Neutrophil (primary cell): ENCODE measurements around the gene PLA2G12A.

Experiments used
- H3K27ac ChIP-seq: fragments of 200-600 bp; sonication (generic); 2 replicates; pipeline ENCODE4 v1.5.1; 2016; ENCODE audit warnings: mild to moderate bottlenecking, moderate library complexity
- H3K27me3 ChIP-seq: fragments of 200-600 bp; sonication (generic); 2 replicates; pipeline ENCODE4 v1.6.0; 2016; ENCODE audit warnings: mild to moderate bottlenecking
- H3K36me3 ChIP-seq: fragments of 200-600 bp; sonication (generic); 2 replicates; pipeline ENCODE4 v1.5.1; 2017
- H3K4me1 ChIP-seq, 2 experiments: fragments of 200-600 bp in 1 of 2; sonication (generic) in 1 of 2; 1 replicate in 1 of 2; 2 replicates in 1 of 2; pipeline versions ENCODE4 v1.5.1 to v1.6.1; 2013 to 2016; ENCODE audit warnings: low read depth in 1 of 2, low read length in 1 of 2, mild to moderate bottlenecking in 1 of 2, moderate library complexity in 1 of 2; ENCODE audit not compliant: control insufficient read depth in 1 of 2, insufficient read depth in 1 of 2
- H3K4me3 ChIP-seq, 2 experiments: fragments of 200-600 bp in 1 of 2; sonication (generic) in 1 of 2; 1 replicate in 1 of 2; 2 replicates in 1 of 2; pipeline ENCODE4 v1.5.1; 2013 to 2016; ENCODE audit warnings: low read depth in 1 of 2, low read length in 1 of 2, mild to moderate bottlenecking in 1 of 2, moderate library complexity in 1 of 2
- H3K9me3 ChIP-seq: fragments of 200-600 bp; sonication (generic); 2 replicates; pipeline ENCODE4 v1.5.1; 2016
- CTCF ChIP-seq: fragments of 200-600 bp; sonication (generic); IDR thresholded peaks from 2 replicates; pipeline ENCODE4 v1.5.1; 2016; ENCODE audit warnings: antibody characterized with exemption

PLA2G12A gene

GRCh38 chr4:109699553-109700225 is 30.2 kb downstream of the PLA2G12A start:
- no peaks in the 10 kb centered on the region for H3K9me3 ChIP-seq
- peaks cover 18 to 25% of the 10 kb centered on the region in 2 experiments for H3K4me1 ChIP-seq
- no peak for TF ChIP-seq CTCF
- no peaks in the 10 kb centered on the region for H3K27me3 ChIP-seq
- no peak overlapping the region for H3K4me3 ChIP-seq
- H3K36me3 ChIP-seq, result no peaks in the 10 kb centered on the region
- no peak overlapping the region for H3K27ac ChIP-seq

GRCh38 chr4:109698656-109699055 is 31.2 kb downstream of the PLA2G12A start:
- Histone ChIP-seq H3K4me1 (peaks cover 14 to 21% of the 10 kb centered on the region in 2 experiments), H3K4me3 (no peak overlapping the region), H3K27me3 (no peaks in the 10 kb centered on the region), H3K9me3 (no peaks in the 10 kb centered on the region), H3K27ac (no peak overlapping the region), H3K36me3 (peaks cover 5% of the 10 kb centered on the region)
- no peak for TF ChIP-seq CTCF

GRCh38 chr4:109691411-109691920 is 38.4 kb downstream of the PLA2G12A start:
- H3K9me3 ChIP-seq, result no peaks in the 10 kb centered on the region
- TF ChIP-seq CTCF, result no peak
- H3K36me3 ChIP-seq, result peaks cover 14% of the 10 kb centered on the region
- H3K4me1 ChIP-seq, result no peaks in the 10 kb centered on the region
- H3K27ac ChIP-seq, result no peak overlapping the region
- no peak overlapping the region for H3K4me3 ChIP-seq
- H3K27me3 ChIP-seq, result no peaks in the 10 kb centered on the region

GRCh38 chr4:109690690-109691410 is 39.0 kb downstream of the PLA2G12A start:
- no peaks in the 10 kb centered on the region for H3K9me3 ChIP-seq
- no peaks in the 10 kb centered on the region for H3K4me1 ChIP-seq
- H3K36me3 ChIP-seq, result peaks cover 14% of the 10 kb centered on the region
- H3K27me3 ChIP-seq, result no peaks in the 10 kb centered on the region
- H3K27ac ChIP-seq, result no peak overlapping the region
- no peak for TF ChIP-seq CTCF
- no peak overlapping the region for H3K4me3 ChIP-seq

- Histone ChIP-seq H3K27me3 (no peaks in the 10 kb centered on the region), H3K36me3 (no peaks in the 10 kb centered on the region), H3K4me1 (no peaks in the 10 kb centered on the region), H3K9me3 (no peaks in the 10 kb centered on the region), H3K4me3 (no peak overlapping the region), H3K27ac (no peak overlapping the region)
- no peak for TF ChIP-seq CTCF
Observed at GRCh38 chr4:109684727-109685126, 45.1 kb downstream of the PLA2G12A start.
